Neutrophil (primary cell): ENCODE measurements around the gene KIAA1671.

Experiments used
- H3K27ac ChIP-seq: fragments of 200-600 bp; sonication (generic); 2 replicates; pipeline ENCODE4 v1.5.1; 2016; ENCODE audit warnings: mild to moderate bottlenecking, moderate library complexity
- H3K27me3 ChIP-seq: fragments of 200-600 bp; sonication (generic); 2 replicates; pipeline ENCODE4 v1.6.0; 2016; ENCODE audit warnings: mild to moderate bottlenecking
- H3K36me3 ChIP-seq: fragments of 200-600 bp; sonication (generic); 2 replicates; pipeline ENCODE4 v1.5.1; 2017
- H3K4me1 ChIP-seq, 2 experiments: fragments of 200-600 bp in 1 of 2; sonication (generic) in 1 of 2; 1 replicate in 1 of 2; 2 replicates in 1 of 2; pipeline versions ENCODE4 v1.5.1 to v1.6.1; 2013 to 2016; ENCODE audit warnings: low read depth in 1 of 2, low read length in 1 of 2, mild to moderate bottlenecking in 1 of 2, moderate library complexity in 1 of 2; ENCODE audit not compliant: control insufficient read depth in 1 of 2, insufficient read depth in 1 of 2
- H3K4me3 ChIP-seq, 2 experiments: fragments of 200-600 bp in 1 of 2; sonication (generic) in 1 of 2; 1 replicate in 1 of 2; 2 replicates in 1 of 2; pipeline ENCODE4 v1.5.1; 2013 to 2016; ENCODE audit warnings: low read depth in 1 of 2, low read length in 1 of 2, mild to moderate bottlenecking in 1 of 2, moderate library complexity in 1 of 2
- H3K9me3 ChIP-seq: fragments of 200-600 bp; sonication (generic); 2 replicates; pipeline ENCODE4 v1.5.1; 2016
- TF ChIP-seq, protein P1 (sequence below): fragments of 200-600 bp; sonication (generic); IDR thresholded peaks from 2 replicates; pipeline ENCODE4 v1.5.1; 2016; ENCODE audit warnings: antibody characterized with exemption

KIAA1671 gene

DNA sequence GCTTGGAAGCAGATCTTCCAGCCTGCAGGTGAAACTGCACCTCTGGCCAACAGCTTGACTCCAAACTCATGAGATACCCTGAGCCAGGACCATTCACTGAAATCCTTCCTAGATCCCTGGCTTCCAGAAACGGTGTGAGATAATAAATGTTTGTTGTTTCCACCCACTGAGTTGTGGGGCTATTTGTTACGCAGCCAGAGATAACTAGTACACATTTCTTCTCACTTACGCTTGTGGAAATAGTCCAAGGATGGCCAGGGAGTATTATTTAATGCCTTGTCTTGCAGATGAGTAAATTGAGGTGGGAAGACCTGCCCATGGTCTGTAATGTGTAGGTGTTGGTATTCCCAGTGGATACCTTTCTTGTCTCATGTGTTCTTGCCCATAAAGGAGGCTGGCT lies 171.2 kb downstream of the KIAA1671 start:
- peaks cover 33% of the 10 kb centered on the region for H3K27me3 ChIP-seq
- no peaks in the 10 kb centered on the region for H3K36me3 ChIP-seq
- no peaks in the 10 kb centered on the region for H3K4me1 ChIP-seq
- H3K4me3 ChIP-seq = no peak overlapping the region
- H3K9me3 ChIP-seq = no peaks in the 10 kb centered on the region
- no peak overlapping the region for H3K27ac ChIP-seq
- TF ChIP-seq, protein P1, sequence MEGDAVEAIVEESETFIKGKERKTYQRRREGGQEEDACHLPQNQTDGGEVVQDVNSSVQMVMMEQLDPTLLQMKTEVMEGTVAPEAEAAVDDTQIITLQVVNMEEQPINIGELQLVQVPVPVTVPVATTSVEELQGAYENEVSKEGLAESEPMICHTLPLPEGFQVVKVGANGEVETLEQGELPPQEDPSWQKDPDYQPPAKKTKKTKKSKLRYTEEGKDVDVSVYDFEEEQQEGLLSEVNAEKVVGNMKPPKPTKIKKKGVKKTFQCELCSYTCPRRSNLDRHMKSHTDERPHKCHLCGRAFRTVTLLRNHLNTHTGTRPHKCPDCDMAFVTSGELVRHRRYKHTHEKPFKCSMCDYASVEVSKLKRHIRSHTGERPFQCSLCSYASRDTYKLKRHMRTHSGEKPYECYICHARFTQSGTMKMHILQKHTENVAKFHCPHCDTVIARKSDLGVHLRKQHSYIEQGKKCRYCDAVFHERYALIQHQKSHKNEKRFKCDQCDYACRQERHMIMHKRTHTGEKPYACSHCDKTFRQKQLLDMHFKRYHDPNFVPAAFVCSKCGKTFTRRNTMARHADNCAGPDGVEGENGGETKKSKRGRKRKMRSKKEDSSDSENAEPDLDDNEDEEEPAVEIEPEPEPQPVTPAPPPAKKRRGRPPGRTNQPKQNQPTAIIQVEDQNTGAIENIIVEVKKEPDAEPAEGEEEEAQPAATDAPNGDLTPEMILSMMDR = no peak

DNA sequence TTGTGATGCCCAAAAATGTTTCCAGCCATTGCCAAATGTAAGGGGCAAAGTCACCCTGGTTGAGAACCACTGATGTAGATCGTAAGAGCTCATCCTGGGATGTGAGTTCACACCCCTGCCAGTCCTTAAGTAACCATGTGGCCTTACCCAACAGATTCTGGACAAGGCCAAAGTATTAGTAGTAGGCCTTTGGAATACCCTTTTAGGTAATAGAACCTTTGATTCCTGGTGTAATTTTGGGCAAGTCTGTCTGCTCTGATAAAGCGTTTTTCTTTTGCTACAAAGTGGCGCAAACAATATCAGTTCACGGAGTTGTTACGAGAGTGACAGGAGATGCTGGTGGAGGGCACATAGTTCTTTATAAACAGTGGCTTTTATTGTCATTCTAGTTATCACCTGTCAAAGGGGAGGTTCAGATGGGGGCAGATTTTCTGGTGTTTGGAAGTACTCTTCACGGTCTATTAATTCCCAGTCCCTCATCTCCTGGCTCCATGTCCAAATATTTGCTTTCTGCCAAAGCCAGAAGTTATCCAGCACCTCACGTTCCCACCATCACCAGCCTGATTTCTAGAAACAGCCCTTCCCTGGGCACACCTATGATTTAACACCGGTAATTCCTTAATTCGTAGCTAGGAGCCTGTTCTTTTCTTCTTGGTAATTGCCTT lies 173.3 kb downstream of the KIAA1671 start:
- TF ChIP-seq, protein P1 = no peak
- H3K4me1 ChIP-seq = no peaks in the 10 kb centered on the region
- H3K27me3 ChIP-seq = peaks cover 20% of the 10 kb centered on the region
- H3K36me3 ChIP-seq = no peaks in the 10 kb centered on the region
- H3K9me3 ChIP-seq = no peaks in the 10 kb centered on the region
- no peak overlapping the region for H3K27ac ChIP-seq
- H3K4me3 ChIP-seq = no peak overlapping the region

DNA sequence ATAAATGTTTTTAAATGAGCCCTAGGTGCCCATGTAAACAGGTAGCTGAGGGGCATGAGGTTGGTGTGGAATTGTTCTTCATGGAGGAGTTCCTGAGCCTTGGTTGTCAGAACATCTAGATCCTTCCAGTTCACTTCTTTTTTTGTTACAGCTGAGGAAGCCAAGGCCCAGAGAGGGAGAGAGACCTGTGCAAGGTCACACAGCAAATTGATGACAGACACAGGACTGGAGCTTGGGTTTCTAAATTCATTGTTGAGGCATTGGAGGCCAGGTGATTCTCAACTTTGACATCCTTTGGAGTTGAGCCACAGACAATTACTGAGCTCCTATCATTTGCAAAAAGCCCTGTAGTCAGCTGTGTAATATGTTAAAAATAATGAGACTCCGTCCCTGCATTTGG lies 174.0 kb downstream of the KIAA1671 start:
- Histone ChIP-seq H3K4me1 (no peaks in the 10 kb centered on the region), H3K36me3 (no peaks in the 10 kb centered on the region), H3K9me3 (no peaks in the 10 kb centered on the region), H3K4me3 (no peak overlapping the region), H3K27me3 (peaks cover 13% of the 10 kb centered on the region), H3K27ac (no peak overlapping the region)
- TF ChIP-seq, protein P1 = no peak

DNA sequence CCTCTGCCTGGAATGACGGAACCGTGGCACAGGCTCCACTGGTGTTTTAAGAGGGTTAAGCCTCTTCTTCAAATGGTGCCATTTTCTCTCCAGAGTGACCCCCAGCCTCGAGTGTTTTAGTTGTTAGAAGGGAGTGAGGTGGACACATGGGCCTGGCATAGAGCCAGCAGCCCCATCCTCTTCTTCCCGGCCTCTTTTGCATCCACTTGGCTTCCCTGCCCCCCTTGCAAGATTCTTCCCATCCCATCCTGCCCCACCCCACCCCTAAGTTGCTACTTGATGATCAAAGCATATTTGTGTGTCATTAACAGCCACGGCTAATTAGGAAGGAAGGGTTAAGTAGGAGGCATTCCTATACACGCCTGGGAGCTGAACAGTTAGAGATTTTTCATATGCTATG lies 174.8 kb downstream of the KIAA1671 start:
- Histone ChIP-seq H3K4me3 (no peak overlapping the region), H3K27me3 (peaks cover 5% of the 10 kb centered on the region), H3K4me1 (no peaks in the 10 kb centered on the region), H3K36me3 (no peaks in the 10 kb centered on the region), H3K9me3 (no peaks in the 10 kb centered on the region), H3K27ac (no peak overlapping the region)
- TF ChIP-seq, protein P1 = no peak

DNA sequence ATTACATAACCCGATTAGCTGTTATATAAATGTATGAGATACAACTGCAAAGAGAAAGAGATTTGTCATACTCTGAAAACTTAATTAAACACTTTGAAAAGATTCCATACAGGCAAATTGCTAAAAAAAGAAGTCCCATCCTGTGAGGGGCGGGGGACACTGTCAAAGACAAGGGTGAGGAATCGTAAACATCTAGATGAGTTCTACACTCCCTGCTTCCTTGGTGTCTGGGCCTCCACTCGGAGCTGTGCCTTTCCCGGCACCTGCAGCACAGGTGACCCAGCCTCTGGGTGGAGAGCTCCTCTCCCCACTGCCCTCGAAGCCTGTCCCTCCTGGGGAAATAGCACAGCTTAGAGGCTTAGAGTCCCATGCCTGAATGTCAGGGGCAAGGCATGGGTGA lies 177.9 kb downstream of the KIAA1671 start:
- Histone ChIP-seq H3K4me3 (no peak overlapping the region), H3K27me3 (no peaks in the 10 kb centered on the region), H3K9me3 (no peaks in the 10 kb centered on the region), H3K36me3 (no peaks in the 10 kb centered on the region), H3K4me1 (no peaks in the 10 kb centered on the region), H3K27ac (no peak overlapping the region)
- TF ChIP-seq, protein P1 = no peak
